GM12864 (cell line): ENCODE measurements around the gene TMEM41A.

Source experiments
- DNase-seq: peaks from one replicate; pipeline ENCODE4 v3.0.0-alpha.2; 2011; ENCODE audit warnings: low read depth
- H3K4me3 ChIP-seq: 2 replicates; pipeline ENCODE4 v1.5.1; 2011; ENCODE audit warnings: mild to moderate bottlenecking, low read depth, low read length, control low read depth
- TF ChIP-seq, protein P1 (sequence below): IDR thresholded peaks from 2 replicates; pipeline ENCODE4 v1.5.1; 2011; ENCODE audit warnings: low read depth, mild to moderate bottlenecking, moderate library complexity, low read length, control low read depth, inconsistent platforms; ENCODE audit errors: missing control alignments

The TMEM41A gene

DNA sequence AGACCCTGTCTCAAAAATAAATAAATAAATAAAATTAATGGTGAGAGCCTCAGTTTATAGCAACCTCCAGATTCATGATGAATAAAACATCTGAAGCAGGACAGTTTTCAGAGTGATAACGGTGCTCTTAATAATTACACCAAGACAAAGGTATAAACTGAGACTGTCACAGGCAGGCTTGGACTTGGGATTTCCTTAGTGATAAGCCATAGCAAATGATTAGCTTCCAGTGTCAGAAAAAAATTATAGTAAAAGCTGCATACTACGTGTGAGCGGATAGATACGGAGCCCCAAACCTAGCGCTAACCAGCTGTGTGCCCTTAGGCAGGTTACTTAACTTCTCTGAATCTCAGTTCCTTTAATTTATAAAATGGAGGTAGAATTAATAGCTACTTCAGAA lies 32.0 kb upstream of the TMEM41A start:
- DNase-seq, result no peak
- TF ChIP-seq, protein P1, sequence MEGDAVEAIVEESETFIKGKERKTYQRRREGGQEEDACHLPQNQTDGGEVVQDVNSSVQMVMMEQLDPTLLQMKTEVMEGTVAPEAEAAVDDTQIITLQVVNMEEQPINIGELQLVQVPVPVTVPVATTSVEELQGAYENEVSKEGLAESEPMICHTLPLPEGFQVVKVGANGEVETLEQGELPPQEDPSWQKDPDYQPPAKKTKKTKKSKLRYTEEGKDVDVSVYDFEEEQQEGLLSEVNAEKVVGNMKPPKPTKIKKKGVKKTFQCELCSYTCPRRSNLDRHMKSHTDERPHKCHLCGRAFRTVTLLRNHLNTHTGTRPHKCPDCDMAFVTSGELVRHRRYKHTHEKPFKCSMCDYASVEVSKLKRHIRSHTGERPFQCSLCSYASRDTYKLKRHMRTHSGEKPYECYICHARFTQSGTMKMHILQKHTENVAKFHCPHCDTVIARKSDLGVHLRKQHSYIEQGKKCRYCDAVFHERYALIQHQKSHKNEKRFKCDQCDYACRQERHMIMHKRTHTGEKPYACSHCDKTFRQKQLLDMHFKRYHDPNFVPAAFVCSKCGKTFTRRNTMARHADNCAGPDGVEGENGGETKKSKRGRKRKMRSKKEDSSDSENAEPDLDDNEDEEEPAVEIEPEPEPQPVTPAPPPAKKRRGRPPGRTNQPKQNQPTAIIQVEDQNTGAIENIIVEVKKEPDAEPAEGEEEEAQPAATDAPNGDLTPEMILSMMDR, result no peak
- H3K4me3 ChIP-seq, result no peak overlapping the region

DNA sequence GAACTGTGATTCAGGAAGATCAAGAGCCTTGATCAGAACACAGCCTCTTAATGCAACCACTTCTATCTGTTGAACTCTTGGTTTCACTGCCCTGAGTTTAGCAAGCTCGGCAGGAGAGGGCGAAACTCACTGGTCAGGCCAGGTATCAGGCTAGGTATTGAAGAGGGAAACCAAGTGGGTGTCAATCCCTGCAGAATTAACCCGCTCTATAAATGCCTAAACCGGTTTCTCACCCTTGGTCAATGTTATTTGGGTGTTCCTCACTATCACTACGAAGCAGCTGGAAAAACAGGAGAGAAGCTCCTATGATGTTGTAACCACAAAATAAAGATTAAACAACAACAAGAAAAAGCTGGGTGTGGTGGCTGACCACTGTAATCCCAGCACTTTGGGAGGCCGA lies 29.7 kb upstream of the TMEM41A start:
- H3K4me3 ChIP-seq, result no peak overlapping the region
- no peak for DNase-seq
- TF ChIP-seq, protein P1, result no peak

DNA sequence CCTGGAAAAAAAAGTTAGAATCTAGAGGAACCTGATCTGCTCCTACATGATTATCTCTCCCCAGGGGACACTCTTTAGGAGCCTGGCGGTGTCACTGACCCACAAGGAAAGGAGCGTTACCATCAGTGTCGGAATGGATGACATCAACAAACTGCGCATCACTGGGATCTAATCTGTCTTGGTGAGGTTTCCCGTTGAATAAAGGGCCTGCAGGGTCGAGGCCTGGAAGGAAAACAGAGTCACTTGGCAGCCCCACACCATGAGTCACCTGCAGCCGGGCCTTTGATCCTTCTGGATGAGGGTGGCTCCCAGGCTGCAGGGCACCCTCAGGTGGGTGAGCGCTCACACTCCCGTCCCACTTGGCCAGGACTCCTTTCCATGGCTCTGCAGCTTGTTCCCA lies 28.5 kb upstream of the TMEM41A start:
- no peak for DNase-seq
- TF ChIP-seq, protein P1, result no peak

DNA sequence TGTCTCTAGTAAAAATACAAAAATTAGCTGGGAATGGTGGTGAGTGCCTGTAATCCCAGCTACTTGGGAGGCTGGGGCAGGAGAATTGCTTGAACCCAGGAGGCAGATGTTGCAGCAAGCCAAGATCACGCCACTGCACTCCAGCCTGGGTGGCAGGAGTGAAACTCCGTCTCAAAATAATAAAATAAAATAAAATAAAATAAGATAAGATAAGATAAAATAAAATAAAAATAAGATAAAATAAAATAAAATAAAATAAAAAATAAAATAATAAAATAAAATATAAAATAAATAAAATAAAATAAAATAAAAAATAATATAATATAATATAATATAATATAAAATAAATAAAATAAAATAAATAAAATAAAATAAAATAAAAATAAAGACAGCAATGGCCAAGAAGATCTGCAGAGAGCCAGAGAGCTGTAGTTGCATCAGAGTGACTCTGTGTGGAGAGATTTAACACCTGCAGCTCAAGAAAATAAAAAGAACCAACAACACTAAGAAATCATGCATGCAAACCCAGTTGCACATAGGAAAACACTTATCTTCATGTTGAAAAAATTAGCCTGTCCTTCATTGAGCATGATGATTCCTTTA lies 27.6 kb upstream of the TMEM41A start:
- DNase-seq, result no peak
- H3K4me3 ChIP-seq, result no peak overlapping the region

More for the DNA sequence above, 28.5 kb upstream of the TMEM41A start:
- H3K4me3 ChIP-seq, result no peak overlapping the region

DNA sequence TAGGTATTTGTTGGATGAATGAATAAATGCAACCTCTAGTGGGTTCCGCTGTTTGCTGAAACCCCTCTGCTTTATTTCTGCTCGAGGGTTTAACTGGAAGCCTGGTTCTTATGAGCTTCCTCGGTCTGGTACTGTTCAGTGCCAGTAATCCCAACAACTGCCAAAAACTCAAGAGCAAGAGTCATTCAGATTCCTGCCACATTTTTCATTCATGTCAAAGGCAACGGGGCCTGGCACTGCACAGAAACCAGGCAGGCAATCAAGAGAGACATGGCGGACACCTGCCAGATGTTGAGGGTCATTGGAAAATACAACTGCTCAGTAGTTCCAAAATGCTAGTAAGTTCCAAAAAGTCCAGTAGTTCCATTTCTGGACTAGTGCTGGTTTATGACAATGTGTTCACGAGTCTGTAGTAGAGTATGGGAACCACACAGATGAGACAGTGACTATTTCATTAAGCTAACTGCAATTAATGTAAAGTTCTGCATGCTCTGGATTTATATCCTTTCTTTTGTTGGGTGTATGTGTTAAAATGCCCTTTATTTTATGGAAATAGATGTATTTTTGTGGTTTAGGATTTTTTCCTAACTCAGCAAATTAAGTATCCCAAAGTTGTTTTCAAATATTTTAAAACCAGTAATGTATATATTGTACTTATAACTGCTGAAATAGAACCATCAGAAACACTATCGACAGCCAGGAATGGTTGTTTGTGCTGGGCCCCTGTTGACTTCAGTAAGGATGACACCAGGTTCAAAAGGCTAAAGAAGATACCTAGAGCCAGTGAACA lies 22.7 kb upstream of the TMEM41A start:
- no peak overlapping the region for H3K4me3 ChIP-seq
- DNase-seq, result no peak
- TF ChIP-seq, protein P1, result no peak

More for the DNA sequence above, 27.6 kb upstream of the TMEM41A start:
- TF ChIP-seq, protein P1, result no peak

DNA sequence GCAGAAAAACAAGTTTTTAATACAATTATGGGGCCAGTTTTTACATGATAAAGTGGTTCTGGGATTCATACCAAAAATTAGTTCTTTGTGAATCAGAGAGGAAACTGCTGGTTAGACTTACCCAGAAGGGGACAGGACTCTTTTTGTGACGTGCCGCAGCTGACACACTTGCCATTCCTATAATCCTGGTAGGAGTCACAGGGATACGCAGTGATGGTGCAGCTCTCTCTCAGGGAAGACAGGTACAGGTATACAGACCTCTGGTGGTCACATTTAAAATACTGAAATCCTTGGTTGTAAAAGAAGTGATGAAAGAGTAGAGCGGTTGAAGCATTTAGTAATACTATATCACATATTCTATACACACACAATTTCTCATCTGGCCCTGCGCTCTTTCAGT lies 20.2 kb upstream of the TMEM41A start:
- H3K4me3 ChIP-seq, result no peak overlapping the region
- DNase-seq, result no peak
- TF ChIP-seq, protein P1, result no peak
